Liver (tissue), 3 donors: ENCODE data around the gene GPR152.

ENCODE experiments used
- ATF3 ChIP-seq: IDR thresholded peaks from 2 replicates; pipeline ENCODE4 v1.6.1; 2016; ENCODE audit warnings: antibody characterized with exemption
- CTCF ChIP-seq: fragments of 150-350 bp; IDR thresholded peaks from 2 replicates; pipeline ENCODE4 v1.5.1; 2017; ENCODE audit warnings: improper control_type of control experiment, low read depth, low read length; ENCODE audit not compliant: missing input control
- EGR1 ChIP-seq, 2 donors: IDR thresholded peaks; 2 replicates each; pipeline ENCODE4 v1.6.1; 2016 to 2018; ENCODE audit warnings: antibody characterized with exemption in 2 of 2, low read depth in 2 of 2
- GABPA ChIP-seq, 2 donors: IDR thresholded peaks in 1 of 2; conservative IDR thresholded peaks in 1 of 2; 2 replicates each; pipeline ENCODE4 v1.6.1; 2016; ENCODE audit warnings: antibody characterized with exemption in 2 of 2, mild to moderate bottlenecking in 1 of 2, moderate library complexity in 1 of 2
- JUND ChIP-seq, 2 donors: IDR thresholded peaks; 2 replicates each; pipeline ENCODE4 v1.6.1; 2016; ENCODE audit warnings: antibody characterized with exemption in 2 of 2
- MAX ChIP-seq: IDR thresholded peaks from 2 replicates; pipeline ENCODE4 v1.6.1; 2016; ENCODE audit warnings: antibody characterized with exemption
- RAD21 ChIP-seq, 2 donors: IDR thresholded peaks; 2 replicates each; pipeline ENCODE4 v1.6.1; 2016; ENCODE audit warnings: antibody characterized with exemption in 2 of 2, mild to moderate bottlenecking in 2 of 2
- REST ChIP-seq: IDR thresholded peaks from 2 replicates; pipeline ENCODE4 v1.6.1; 2016; ENCODE audit warnings: antibody characterized with exemption, mild to moderate bottlenecking
- RXRA ChIP-seq, 2 donors: IDR thresholded peaks; 2 replicates each; pipeline ENCODE4 v1.6.1; 2017 to 2018; ENCODE audit warnings: antibody characterized with exemption in 2 of 2, mild to moderate bottlenecking in 1 of 2
- SP1 ChIP-seq: IDR thresholded peaks from 2 replicates; pipeline ENCODE4 v1.6.1; 2018; ENCODE audit warnings: antibody characterized with exemption, mild to moderate bottlenecking
- YY1 ChIP-seq: IDR thresholded peaks from 2 replicates; pipeline ENCODE4 v1.6.1; 2016; ENCODE audit warnings: antibody characterized with exemption, mild to moderate bottlenecking
- ZBTB33 ChIP-seq: IDR thresholded peaks from 2 replicates; pipeline ENCODE4 v1.6.1; 2016; ENCODE audit warnings: antibody characterized with exemption
- donor health status: healthy.
- donor health status: healthy.

GRCh38 chr11:67422891-67423290, 29.6 kb downstream of the GPR152 start:
- TF ChIP-seq CTCF (no peak), REST (no peak), SP1 (no peak), GABPA (IDR thresholded peaks at IDR 0.05 in 1 of 2, conservative IDR thresholded peaks at IDR 0.05 in 1 of 2) (no peak), RAD21 (IDR thresholded peaks at IDR 0.05) (no peak), ZBTB33 (no peak), EGR1 (IDR thresholded peaks at IDR 0.05; ENCODE audit: low read depth in 2 of 2) (no peak), MAX (no peak), YY1 (no peak), ATF3 (no peak), JUND (IDR thresholded peaks at IDR 0.05) (no peak), RXRA (IDR thresholded peaks at IDR 0.05) (no peak)
